Progenitor cell of endocrine pancreas (in vitro differentiated cells): Measurements from ENCODE around the gene EIF3F. TPM values are rescaled to one million over a fixed set of nuclear protein-coding genes. Genes with fewer than 3 reads are reported as not detected.

Source experiments
- DNase-seq: peaks from one replicate; pipeline ENCODE4 v3.0.0; 2021; ENCODE audit warnings: low spot score; ENCODE audit not compliant: unreplicated experiment
- H3K27ac Mint-ChIP-seq: 2 replicates; pipeline ENCODE4 v1.8.0; 2021; ENCODE audit warnings: mild to moderate bottlenecking, moderate library complexity, mixed read lengths
- H3K27me3 Mint-ChIP-seq: 2 replicates; pipeline ENCODE4 v1.8.0; 2021; ENCODE audit warnings: mixed read lengths
- H3K36me3 Mint-ChIP-seq: 2 replicates; pipeline ENCODE4 v1.8.0; 2022; ENCODE audit warnings: mixed read lengths; ENCODE audit not compliant: insufficient read depth
- H3K4me1 Mint-ChIP-seq: 2 replicates; pipeline ENCODE4 v1.8.0; 2021; ENCODE audit warnings: low read depth, mixed read lengths
- H3K4me3 Mint-ChIP-seq: 2 replicates; pipeline ENCODE4 v1.8.0; 2021; ENCODE audit warnings: low read depth, mild to moderate bottlenecking, moderate library complexity, mixed read lengths
- H3K9me3 Mint-ChIP-seq: 2 replicates; pipeline ENCODE4 v1.8.0; 2021; ENCODE audit warnings: low read depth, mixed read lengths
- total RNA-seq: library from RNA; stranded (reverse); gene quantifications from 2 replicates; pipeline ENCODE4 v1.2.1, GENCODE V29; 2021
- TF ChIP-seq, protein P1 (sequence below): fragments of 200-600 bp; sonication (generic); IDR thresholded peaks from one replicate; pipeline ENCODE4 v1.5.0; 2021; ENCODE audit warnings: antibody characterized with exemption, mild to moderate bottlenecking; ENCODE audit not compliant: unreplicated experiment

The EIF3F gene
- total RNA-seq, 1 donor from 2014 or later: 300 TPM

DNA sequence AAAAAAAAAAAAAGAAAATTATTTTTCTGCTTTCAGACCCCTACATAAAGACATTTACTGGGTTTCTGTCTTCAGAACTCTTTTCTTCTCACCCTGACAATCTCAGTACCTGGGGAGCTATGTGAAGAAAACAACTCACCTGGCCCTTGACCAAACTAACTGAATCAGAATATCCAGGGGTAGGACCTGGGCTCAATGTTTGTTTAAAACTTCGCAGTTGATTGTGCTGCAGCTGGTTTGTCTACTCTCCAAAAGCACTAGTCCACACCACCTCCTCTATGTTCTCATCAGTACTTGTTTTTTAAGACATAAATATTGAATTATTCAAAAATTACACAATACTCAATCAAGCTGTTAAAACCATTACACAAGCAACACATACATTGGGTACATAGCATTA lies 34.8 kb downstream of the EIF3F start:
- Mint-ChIP-seq H3K27ac (no peak overlapping the region), H3K27me3 (peaks cover 39% of the 10 kb centered on the region), H3K4me1 (peaks cover 12% of the 10 kb centered on the region), H3K9me3 (no peaks in the 10 kb centered on the region), H3K4me3 (no peak overlapping the region), H3K36me3 (no peaks in the 10 kb centered on the region)
- TF ChIP-seq, protein P1, sequence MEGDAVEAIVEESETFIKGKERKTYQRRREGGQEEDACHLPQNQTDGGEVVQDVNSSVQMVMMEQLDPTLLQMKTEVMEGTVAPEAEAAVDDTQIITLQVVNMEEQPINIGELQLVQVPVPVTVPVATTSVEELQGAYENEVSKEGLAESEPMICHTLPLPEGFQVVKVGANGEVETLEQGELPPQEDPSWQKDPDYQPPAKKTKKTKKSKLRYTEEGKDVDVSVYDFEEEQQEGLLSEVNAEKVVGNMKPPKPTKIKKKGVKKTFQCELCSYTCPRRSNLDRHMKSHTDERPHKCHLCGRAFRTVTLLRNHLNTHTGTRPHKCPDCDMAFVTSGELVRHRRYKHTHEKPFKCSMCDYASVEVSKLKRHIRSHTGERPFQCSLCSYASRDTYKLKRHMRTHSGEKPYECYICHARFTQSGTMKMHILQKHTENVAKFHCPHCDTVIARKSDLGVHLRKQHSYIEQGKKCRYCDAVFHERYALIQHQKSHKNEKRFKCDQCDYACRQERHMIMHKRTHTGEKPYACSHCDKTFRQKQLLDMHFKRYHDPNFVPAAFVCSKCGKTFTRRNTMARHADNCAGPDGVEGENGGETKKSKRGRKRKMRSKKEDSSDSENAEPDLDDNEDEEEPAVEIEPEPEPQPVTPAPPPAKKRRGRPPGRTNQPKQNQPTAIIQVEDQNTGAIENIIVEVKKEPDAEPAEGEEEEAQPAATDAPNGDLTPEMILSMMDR: no peak
- DNase-seq: no peak

DNA sequence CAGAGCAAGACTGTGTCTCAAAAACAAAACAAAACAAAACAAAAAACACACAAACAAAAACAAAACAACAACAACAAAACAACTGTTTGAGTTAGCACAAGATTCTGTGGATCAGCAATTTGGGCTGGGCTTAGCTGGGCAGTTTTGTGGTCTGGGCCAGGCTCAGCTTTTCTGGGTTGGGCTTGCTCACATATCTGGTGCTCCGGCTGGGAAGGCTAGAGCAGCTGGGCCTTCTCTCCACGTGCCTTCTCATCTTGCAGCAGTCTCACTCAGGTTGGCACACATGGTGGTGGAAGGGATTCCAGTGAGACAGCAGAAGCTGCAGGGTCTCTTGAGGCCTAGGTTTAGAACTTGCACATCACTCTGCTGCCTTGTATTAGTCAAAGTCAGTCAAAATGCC lies 35.7 kb downstream of the EIF3F start:
- H3K4me1 Mint-ChIP-seq: peaks cover 12% of the 10 kb centered on the region
- DNase-seq: no peak
- H3K27ac Mint-ChIP-seq: no peak overlapping the region
- no peaks in the 10 kb centered on the region for H3K36me3 Mint-ChIP-seq
- peaks cover 29% of the 10 kb centered on the region for H3K27me3 Mint-ChIP-seq
- H3K4me3 Mint-ChIP-seq: no peak overlapping the region
- H3K9me3 Mint-ChIP-seq: no peaks in the 10 kb centered on the region
- TF ChIP-seq, protein P1: no peak

- Mint-ChIP-seq H3K27me3 (peaks cover 24% of the 10 kb centered on the region), H3K4me3 (no peak overlapping the region), H3K27ac (no peak overlapping the region), H3K36me3 (no peaks in the 10 kb centered on the region), H3K4me1 (peaks cover 9% of the 10 kb centered on the region), H3K9me3 (no peaks in the 10 kb centered on the region)
- TF ChIP-seq, protein P1: no peak
- DNase-seq: no peak
Observed at GRCh38 chr11:8023831-8024555, 36.9 kb downstream of the EIF3F start.

- peaks cover 26% of the 10 kb centered on the region for H3K27me3 Mint-ChIP-seq
- no peak for DNase-seq
- TF ChIP-seq, protein P1: no peak
- no peaks in the 10 kb centered on the region for H3K9me3 Mint-ChIP-seq
- peaks cover 9% of the 10 kb centered on the region for H3K4me1 Mint-ChIP-seq
- no peak overlapping the region for H3K4me3 Mint-ChIP-seq
- no peaks in the 10 kb centered on the region for H3K36me3 Mint-ChIP-seq
- H3K27ac Mint-ChIP-seq: no peak overlapping the region
Observed at GRCh38 chr11:8025123-8025522, 38.0 kb downstream of the EIF3F start.

GRCh38 chr11:8025816-8026215 lies 38.7 kb downstream of the EIF3F start:
- H3K4me1 Mint-ChIP-seq: peaks cover 6% of the 10 kb centered on the region
- no peak overlapping the region for H3K27ac Mint-ChIP-seq
- H3K27me3 Mint-ChIP-seq: peaks cover 26% of the 10 kb centered on the region
- H3K4me3 Mint-ChIP-seq: no peak overlapping the region
- DNase-seq: no peak
- no peaks in the 10 kb centered on the region for H3K36me3 Mint-ChIP-seq
- TF ChIP-seq, protein P1: no peak
- H3K9me3 Mint-ChIP-seq: no peaks in the 10 kb centered on the region
